Skin epidermis (tissue), 12 donors: ENCODE data around the gene TMEM208.

Experiments
- H3K27ac ChIP-seq, 21 experiments: fragments of 200-600 bp; sonication (generic) in 11 of 21; one replicate each; pipeline ENCODE4 v1.5.0; 2020; ENCODE audit warnings: mild to moderate bottlenecking in 3 of 21, inconsistent platforms in 2 of 21, moderate library complexity in 2 of 21
- H3K4me3 ChIP-seq, 7 experiments: fragments of 200-600 bp; sonication (generic) in 2 of 7; one replicate each; pipeline ENCODE4 v1.5.0; 2020; ENCODE audit warnings: inconsistent platforms in 2 of 7, mild to moderate bottlenecking in 2 of 7, moderate library complexity in 1 of 7

Gene TMEM208

DNA sequence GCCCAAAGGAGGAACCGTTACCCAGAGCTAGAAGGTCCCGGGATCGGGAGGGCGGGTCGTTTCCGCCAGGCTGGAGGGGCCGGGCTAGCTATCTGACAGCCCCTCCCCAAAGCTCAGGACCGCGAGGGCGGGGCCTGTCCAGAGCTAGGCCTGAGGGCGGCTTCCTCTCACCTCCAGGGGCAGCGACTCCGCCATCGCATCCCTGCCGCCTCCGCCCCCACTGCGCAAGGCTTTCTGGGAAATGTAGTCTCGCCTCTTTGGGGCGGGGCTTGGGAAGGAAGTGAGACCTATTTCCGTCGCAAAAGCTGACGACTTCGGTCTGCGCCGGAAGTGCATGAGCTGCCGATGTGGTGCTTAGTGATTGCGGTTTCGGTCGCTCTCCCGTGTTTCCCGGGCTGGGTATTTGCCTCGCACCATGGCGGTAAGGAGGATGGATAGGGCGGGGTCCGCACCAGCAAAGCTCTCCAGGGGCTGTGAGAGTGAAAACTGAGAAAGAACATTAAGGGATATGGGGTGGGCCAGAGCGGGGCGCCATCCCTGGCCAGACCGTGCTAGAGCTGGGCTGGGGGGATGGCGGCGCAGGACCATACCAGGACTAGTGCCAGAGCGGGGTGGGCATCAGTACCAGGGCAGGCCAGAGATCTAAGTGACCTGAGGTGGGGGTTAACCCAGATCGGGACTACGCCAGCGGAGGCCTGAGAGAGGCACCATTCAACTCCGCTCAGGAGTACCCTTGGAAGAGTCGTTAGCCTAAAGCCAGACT lies at the start of gene TMEM208:
TMEM208 (plus strand) TSS at position 327 of the 763 bp plus-strand sequence; CDS start at position 416, 89 bp downstream.
- peak within 1 kb of the TSS; percentile 58 to 93 (median 85) for H3K27ac ChIP-seq
- H3K4me3 ChIP-seq: peak within 1 kb of the TSS; percentile 74 to 100 (median 95)

DNA sequence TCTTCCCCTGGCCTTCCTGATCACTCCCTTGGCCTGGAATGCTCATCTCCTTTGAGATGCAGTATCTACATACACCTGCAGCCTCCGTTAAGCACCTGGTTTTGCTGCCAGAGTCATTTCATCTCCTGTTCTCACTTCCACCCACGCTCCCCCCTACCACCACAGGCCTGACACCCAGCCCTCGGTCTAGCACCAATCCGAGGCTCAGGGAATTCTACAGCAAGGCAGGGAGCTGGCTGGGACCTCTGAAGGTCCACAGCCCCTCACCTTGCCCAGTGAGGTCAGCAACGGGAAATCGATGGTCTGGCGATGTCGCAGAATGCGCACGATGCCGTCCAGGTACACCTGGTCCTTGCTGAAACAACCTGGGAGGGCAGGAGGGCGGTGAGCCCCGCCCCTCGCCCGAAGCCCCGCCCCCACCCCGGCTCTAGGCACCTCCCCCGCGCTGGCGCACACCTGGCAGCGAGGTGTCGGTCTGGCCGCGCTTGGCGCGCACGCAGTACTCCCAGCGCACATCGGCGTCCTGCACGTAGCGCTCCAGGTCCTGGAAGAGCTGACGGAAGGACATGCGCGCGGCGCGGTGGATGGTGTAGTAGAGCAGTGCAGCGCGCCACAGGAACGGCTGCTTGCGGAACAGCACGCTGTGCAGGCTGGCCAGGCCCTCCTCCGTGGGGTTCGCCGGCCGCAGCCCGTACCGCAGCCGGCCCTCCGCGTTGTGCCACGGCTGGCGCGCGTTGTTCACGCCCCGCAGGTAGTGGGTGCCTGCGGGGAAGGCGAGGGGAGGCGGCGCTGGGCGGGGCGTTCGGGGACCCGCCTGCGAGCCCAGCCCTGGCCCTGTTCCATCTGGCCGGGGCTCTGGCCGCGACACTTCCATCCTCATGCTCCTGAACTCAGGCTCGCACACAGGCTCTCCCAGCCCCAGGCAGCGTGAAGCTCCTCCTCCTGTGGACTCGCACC lies 48.9 kb upstream of the TMEM208 start:
- Histone ChIP-seq H3K27ac (peak overlapping the region in 15 of 21 experiments; percentile 9 to 80 (median 57)), H3K4me3 (peak overlapping the region; percentile 21 to 44 (median 32))

DNA sequence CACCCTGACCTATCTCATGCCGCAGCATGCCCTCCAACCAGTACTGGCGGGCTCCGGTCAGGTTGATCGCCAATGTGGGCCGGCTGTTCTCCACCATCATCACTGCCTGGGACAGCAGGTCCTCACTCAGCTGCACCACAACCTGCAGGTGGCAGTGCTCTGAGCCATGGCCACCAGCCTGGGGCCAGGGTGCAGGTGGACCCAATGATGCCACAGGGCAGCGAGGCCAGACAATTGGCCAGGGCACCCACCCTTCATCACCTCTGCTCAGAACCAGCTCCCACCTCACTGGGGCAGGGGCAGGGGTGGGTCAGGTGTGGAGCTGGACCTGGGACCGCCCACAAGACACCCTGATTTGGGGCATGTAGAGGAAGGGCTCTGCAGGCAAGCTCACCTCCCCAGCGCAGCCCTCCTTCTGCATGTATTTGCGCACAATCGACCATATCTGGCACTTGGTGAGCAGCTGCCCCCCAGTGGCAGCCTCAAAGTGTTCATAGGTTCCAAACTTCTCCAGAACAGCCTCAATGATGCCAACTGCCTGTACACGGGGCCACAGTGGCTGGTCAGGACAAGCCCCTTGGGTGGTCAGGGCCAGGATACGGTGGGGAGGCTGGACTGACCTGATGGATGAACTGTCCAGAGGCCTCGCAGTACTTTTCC lies 47.4 kb upstream of the TMEM208 start:
- Histone ChIP-seq H3K27ac (peak overlapping the region in 1 of 21 experiments; percentile 65), H3K4me3 (no peak overlapping the region)

DNA sequence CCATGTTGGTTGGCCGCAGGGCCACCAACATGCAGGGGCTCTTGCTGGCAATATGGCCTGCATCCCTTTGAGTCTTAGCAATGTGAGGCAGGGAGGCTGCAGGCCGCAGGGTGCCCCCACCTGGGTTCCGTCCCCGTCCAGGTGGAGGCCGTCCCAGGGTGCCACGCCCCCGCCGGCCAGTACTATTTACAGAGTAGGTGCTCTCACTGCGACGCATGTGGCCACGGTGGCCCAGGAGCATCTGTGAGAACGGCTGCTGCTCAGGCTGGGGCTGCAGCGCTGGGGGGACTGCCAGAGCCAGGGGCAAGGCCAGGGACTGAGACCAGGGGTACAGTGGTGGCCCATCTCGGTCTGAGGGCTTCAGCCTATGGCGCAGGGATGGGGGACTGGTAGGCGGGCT lies 46.8 kb upstream of the TMEM208 start:
- H3K27ac ChIP-seq: no peak overlapping the region
- no peak overlapping the region for H3K4me3 ChIP-seq

DNA sequence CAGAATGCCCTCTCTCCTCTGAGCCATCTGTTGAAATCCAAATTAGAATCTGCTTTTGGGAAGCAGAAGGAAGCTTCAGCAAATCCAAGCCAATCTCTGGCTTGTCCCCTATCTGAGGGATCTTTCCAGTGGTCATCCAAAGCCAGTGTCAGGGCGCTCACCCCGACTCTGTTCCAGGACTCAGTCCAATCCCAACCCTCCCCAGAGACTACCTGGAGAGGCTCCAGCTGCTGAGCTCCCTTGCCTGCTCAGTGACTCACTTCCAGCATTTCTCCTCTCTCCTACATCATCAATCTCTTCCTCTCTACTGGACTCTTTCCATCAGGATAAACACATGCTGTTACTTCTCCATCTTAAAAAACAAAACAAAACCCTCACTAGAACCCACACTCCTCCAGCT lies 45.6 kb upstream of the TMEM208 start:
- Histone ChIP-seq H3K4me3 (no peak overlapping the region), H3K27ac (no peak overlapping the region)

DNA sequence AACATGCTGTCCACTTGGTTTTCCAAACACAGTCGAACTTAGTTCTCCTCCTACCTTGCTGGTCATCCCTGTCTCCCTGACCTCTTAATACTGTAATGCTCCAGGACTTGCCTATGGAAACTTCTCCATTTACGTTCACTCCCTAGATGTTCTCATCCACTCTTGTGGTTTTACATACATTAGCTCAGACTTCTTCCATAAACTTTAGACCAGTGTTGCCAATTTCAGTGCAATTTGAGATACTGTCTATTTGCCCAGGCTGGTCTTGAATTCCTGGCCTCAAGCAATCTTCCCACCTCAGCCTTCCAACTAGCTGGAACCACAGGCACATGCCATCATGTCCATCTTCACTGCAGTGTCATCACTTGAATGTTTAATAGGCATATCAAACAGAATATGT lies 44.6 kb upstream of the TMEM208 start:
- Histone ChIP-seq H3K4me3 (no peak overlapping the region), H3K27ac (peak overlapping the region in 1 of 21 experiments; percentile 24)

DNA sequence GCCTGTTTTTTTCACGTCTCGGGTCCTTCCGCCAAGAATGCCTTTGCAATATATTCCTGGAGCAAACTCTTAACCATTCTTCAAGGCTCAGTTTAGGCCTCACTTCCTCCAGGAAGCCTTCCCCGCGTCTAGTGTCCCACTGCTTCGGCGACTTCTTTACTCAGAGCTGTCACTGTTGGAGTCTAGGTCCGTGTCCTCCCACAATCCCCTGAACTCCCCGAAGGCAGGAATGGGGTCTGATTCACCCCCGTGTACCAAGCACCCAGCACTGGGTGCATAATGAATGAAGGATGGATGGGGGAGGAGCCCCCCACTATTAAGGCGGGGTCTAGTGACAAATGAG lies 43.7 kb upstream of the TMEM208 start:
- Histone ChIP-seq H3K27ac (peak overlapping the region in 18 of 21 experiments; percentile 24 to 99 (median 96)), H3K4me3 (peak overlapping the region; percentile 64 to 81 (median 73))

DNA sequence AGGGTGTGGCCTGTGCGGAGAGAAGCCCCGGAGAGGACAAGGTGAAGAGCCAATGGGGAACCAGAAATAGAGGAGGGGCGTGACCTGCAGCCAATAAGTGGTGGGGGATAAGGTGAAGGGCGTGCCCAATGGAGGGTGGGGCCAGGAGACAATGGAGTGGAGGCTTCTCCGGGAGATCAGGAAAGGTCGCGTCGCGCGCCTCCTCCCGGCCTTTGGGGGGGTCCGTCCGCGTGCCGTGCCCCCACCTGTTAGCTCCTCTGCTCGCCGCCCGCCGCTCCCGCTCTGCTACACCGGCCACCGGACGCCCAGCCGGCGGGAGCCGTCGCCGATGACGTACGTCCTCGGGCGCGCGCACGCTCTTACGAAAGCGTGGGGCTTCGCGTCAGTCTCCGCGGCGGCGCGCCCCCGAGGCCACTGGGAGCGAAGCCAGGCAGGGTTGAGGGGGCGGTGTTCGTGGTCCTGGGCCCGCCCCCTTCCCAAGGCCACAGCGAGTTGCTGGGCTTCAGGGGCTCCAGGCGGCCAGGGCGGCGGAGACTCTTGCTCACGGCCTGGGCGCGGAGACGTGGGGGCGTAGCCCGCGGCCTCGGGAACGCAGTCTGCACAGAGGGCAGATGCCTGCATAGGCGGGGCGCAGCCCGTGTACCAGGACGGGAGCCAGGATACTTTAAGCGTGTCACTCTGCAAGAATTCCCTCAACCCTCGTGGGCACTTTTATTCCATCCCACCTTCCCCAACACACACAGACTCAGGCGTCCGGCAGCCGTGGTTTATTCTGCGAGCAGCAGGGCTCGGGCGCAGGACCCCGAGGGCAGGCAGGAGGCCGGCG lies 43.1 kb upstream of the TMEM208 start, which contains the start of gene MATCAP1:
MATCAP1 (minus strand) TSS at position 337 of the 826 bp plus-strand sequence. CDS start 3,353 bp downstream, outside the sequence.
- Histone ChIP-seq H3K27ac (peak within 1 kb of the TSS; percentile 58 to 99 (median 96)), H3K4me3 (peak within 1 kb of the TSS; percentile 64 to 81 (median 73))

DNA sequence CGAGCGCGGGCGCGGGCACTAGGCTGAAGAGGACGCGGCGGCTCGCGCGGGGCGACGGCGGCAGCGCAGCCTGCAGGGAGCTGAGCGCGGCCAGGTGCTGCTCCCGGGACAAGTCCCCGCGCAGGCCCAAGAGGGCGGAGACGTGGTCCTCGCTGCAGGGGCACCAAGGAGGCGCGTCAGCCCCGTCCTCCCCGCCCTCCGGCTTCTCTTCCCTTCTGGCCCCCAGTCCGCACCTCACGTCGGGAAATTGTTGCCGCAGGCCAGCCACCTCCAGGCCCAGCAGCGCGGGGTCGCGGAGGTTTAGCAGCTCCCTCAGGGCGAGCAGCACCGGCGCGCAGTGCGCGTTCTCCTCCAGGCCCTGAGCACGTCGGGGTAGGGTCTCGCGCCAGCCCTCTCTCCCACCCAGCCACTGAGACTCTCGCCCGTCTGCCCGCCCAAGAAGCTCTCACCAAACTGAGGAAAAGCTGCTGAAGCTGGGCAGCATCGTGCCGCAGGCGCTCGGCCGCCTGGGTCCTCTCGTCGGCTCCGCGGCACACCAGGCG lies 42.4 kb upstream of the TMEM208 start:
- peak overlapping the region; percentile 64 to 81 (median 73) for H3K4me3 ChIP-seq
- H3K27ac ChIP-seq: peak overlapping the region in 19 of 21 experiments; percentile 89 to 99 (median 96)

DNA sequence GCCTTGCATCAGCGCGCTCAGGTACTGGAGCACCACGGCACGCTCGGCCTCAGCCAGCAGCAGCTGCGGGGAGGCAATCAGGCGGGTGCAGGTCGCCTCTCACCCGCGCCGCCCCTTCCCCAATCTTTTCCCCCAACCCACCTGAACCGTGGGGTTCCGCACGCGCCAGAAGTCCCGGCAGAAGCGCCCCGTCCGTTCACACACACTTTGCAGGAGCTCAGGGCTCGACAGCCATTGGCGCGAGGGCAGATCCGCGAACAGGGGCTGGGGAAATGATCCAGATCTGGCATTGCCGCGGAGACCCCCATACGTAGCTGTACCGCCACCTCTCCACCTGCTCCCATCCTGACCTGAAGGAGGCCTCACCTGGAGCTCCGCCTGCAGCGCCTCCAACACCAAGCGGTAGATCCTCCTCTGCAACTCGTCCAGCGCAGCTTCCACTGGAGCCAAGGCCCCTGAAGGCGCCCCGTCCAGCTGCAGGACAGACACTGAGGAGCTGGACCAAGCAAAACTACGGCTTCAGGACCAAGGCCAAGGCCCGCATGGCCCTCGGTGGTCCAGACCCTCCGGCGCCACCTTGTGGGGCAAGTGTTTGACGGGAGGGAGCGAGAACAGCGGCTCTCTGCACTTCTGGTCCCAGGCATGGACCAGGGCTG lies 41.8 kb upstream of the TMEM208 start:
- Histone ChIP-seq H3K27ac (peak overlapping the region in 1 of 21 experiments; percentile 97), H3K4me3 (peak overlapping the region in 6 of 7 experiments; percentile 64 to 81 (median 72))

DNA sequence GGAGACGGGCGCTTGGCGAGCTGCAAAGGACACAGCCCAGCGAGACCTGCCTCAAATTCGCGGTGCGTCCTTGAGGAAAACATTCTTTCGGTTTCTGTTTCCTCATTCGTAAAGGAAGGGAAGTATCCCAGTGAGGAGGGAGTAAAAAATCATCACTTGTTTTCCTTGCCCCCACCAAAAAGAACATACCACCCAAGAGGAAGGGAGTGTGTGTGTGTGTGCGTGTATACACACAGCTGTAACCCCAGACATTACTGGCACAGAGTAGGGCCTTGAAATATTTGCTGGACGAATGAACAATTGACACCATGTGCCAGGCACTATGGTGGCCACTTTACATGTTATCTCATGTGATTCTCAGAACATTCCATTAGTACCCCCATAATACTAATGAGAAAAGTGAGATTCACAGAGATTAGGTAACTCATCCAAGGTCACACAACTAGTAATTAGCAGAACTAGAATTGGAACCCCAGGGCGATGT lies 41.2 kb upstream of the TMEM208 start:
- Histone ChIP-seq H3K4me3 (peak overlapping the region in 2 of 7 experiments; percentile 64 to 73), H3K27ac (no peak overlapping the region)

DNA sequence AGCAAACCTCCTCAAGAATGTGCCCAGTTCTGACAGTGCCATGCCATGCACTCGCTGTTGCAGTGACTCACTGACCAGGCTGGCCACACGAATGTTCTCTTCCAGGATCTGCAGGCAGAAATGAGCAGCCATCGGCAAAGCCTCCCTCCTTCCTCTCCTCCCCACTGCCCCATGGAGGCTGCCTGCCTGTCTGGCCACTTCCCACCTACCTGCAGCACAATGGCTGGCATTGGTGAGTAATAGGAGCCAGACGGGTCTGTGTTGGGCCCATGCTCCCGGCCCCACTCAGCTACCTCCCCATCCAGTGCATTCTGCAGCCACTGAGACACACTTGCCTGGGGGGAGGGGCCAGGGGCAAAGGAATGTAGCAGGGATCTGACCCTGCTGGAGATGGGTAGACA lies 40.4 kb upstream of the TMEM208 start:
- H3K27ac ChIP-seq: no peak overlapping the region
- no peak overlapping the region for H3K4me3 ChIP-seq

DNA sequence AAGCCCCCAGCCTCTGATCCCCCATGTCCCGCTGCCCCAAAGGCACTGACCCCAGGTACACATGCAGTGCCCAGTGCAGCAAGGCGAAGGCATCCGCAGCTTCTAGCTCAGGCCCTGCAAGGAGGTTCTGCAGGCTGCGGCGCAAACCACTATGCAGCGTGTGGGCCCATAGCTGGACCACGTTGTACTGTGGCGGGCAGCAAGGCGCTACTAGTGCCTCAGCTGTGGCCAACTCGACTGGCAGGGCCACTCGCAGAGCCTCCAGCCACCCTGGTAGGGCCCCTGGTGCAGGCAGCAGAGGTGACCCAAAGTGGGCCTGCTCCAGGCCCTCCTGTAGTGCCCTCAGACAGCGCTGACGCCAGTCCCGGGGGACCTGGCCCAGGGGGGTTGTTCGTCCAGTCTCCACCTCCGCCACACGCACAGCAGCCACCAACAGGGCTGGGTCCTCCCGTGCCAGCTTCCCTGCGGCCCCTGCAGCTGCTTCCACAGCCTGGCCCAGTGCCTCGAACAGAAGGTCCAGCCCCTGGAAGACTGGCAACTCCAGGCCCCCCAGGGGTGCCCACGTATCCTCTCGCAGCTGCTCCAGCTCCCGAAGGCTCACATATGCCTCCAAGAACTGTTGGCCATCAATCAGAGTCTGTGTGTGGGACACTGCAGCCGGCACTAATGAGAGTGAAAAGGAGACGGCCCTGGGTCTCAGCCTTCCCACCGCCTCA lies 39.6 kb upstream of the TMEM208 start:
- Histone ChIP-seq H3K4me3 (no peak overlapping the region), H3K27ac (no peak overlapping the region)

DNA sequence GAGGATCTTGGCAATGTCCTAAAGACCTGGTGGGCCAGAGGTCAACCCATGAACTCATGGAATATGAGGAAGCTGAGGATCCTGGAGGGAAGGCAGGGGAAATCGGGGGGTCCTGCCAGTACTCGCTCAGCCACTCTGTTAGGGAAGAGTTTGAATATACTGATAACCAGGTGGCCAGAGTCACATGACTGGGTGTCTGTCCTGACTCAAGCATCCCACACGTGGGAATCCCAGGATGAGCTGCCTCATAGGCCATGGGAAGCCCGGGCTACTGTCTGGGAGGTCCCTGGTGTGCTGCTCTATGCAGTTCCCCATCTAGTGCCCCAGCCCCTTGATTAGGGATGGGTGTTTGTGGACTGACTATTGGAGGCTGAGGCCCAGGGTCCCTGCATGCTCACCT lies 38.6 kb upstream of the TMEM208 start:
- Histone ChIP-seq H3K27ac (no peak overlapping the region), H3K4me3 (no peak overlapping the region)

DNA sequence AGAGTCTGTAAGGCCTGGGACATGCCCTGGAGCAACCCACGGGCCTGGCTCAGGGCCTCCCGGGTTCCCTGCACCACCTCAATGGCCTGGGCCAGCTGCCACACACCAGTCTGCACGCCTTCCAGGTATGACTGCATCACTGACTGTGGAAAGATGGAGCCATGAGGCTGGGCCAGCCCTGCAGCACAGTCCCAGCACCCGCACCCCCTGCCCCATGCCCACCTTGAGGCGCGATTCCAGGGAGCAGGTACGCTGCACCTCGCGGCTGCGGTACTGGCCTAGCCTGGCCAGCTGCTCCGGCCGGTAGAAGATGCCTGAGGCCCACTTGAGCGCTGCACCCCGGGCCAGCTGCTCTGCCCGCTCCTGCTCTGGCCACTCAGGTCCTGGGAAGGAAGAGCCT lies 38.1 kb upstream of the TMEM208 start:
- H3K4me3 ChIP-seq: no peak overlapping the region
- no peak overlapping the region for H3K27ac ChIP-seq

DNA sequence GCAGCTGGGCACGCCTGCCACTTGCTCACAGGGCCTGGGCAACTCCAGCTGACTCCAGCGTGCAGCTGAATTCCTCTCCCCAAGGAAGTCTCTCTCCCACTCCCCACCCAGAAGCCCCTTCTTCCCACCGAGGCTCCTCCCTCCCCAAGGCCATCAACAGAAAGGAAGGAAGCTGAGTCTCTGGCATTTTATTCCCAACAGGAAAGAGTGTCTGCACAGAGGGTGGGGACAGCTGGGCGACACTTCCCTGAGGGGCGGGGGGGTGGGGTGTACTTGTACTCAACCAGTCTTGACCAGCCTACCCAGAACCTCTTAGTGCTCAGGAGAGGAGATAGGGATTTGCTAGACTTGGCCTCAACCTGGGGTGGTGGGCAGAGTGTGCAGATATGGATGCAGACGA lies 36.9 kb upstream of the TMEM208 start, which contains the start of gene EXOC3L1:
EXOC3L1 (minus strand) TSS at position 96 of the 400 bp plus-strand sequence. CDS start 460 bp downstream, outside the sequence.
- Histone ChIP-seq H3K4me3 (no peak within 1 kb of the TSS), H3K27ac (peak within 1 kb of the TSS in 1 of 21 experiments; percentile 58)
